ENCODE data around the gene FKBP3.
"Not testable (repeated sequence)": the region's sequence is repeated elsewhere in the genome, so short reads cannot be mapped to it uniquely, and the experiment has no call there.

The FKBP3 gene

DNA sequence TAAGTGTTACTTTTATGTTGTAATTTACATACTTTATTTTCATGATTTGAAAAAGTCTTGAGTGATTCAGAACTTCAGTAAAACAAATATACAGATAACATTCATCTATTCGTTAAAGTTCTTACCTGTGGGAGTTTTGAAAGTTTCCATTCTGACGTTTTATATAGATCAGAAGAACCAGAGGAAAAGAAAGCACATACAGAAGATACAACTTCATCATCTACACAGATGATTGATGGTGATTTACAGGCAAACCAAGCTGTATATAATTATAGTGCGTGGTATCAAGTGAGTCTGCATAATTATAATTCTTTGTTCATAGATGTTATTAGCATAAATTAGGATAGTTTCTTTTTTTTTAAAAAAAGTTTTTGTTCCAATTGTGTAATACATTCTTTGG is 20.0 kb downstream of the FKBP3 start:
- in situ Hi-C loops (cut with MboI; ENCODE audit: low sequenced_read_pairs): no loop called here

DNA sequence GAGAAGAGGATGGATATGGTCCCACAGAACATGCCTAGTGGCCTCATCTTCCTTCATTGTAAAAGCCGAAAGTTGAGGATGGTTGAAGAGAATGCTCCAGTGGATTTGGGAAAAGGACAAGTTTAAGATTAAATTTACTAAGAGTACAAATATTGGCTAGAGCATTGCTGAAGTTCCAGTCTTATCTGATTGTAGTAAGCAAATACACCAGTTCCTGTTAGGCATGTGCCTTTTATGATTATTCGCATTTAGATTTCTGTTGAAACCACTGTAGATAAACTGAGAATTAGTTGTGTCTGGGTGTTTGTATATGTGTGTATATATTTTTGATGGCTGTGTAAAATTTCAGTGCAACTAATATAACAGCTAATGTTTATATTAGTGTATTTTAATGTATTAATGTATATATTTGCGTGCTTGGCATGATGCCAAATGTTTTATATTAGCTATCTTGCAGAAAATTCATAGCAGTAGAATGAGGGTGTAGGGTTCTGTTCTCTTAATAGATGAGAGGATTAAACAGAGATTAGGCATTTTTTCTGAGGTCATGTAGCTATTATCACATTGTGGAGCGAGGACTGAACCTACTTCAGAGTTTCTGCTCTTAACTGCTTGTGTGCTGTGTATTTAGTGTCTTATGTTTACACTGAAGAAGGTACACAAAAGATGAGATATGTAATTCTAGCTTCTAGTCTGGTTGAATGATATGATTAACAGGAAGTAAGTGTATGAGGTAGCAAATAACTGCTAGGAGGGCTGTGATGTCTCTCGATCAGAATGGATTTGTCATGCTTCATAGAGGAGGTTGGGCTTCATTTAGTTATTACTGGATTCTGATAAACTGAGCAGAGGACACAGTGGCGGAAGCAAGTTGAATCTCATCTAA is 21.1 kb downstream of the FKBP3 start:
- in situ Hi-C loops (cut with MboI; ENCODE audit: low sequenced_read_pairs): no loop called here

DNA sequence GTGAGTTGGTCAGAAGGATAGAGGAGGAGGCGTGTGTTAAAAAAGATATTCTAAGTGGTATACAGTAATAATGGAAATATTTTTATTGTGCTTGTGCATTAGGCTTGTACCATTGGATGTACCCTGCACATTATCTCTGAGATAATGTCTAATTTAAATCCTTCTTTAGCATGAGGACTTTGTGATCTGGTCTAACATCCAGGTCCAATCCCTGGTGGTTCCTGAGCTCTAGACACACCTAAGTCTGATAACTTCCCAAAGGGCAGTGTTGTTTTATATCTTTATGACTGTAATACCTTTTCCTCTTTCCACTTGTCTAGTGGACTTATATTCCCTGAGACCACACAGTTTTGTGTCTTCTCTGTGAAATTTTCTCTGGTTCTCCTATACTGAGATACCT is 29.7 kb downstream of the FKBP3 start:
- in situ Hi-C loops (cut with MboI; ENCODE audit: low sequenced_read_pairs): no loop called here

DNA sequence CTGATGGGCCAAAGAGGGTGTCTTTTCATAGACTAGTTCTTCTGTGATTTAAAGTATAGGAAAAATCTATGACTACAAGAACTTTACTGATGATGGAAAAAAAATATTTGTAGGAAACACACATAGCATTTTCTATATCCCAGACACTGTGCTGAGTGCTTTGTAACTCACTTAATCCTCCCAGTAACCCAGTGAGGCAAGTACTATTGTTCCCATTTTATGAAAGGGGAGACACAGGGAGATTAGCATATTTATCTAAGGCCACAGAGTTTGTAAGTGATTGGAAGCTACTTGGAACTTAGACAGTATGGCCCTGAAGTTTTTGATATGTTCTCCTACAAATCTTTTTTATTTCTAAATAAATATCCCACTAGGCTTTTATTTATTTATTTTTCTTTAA is 30.5 kb downstream of the FKBP3 start:
- in situ Hi-C loops (cut with MboI; ENCODE audit: low sequenced_read_pairs): no loop called here

DNA sequence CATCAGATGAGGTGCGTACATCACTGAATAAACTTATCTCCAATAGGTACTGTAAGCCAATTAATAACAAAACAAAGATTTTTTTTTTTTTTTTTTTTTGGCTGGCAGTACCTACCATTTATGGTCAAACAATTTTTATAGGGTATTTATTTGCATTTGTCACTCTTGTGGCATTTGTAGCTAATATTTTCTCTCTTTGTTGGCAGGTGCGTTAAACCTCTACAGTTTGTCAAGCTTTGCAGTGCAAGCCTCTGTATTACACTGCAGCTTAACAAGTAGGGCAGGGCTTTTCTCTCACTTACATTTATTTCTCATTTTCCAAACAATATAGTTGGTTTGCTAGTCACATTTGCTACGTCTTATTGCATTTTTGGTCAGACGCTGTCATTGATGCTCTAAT is 38.1 kb downstream of the FKBP3 start:
- in situ Hi-C loops (cut with MboI; ENCODE audit: low sequenced_read_pairs): no loop called here

- in situ Hi-C loops (cut with MboI; ENCODE audit: low sequenced_read_pairs): no loop called here
These were observed 39.1 kb downstream of the FKBP3 start for GRCh38 chr14:45095143-45095542.

DNA sequence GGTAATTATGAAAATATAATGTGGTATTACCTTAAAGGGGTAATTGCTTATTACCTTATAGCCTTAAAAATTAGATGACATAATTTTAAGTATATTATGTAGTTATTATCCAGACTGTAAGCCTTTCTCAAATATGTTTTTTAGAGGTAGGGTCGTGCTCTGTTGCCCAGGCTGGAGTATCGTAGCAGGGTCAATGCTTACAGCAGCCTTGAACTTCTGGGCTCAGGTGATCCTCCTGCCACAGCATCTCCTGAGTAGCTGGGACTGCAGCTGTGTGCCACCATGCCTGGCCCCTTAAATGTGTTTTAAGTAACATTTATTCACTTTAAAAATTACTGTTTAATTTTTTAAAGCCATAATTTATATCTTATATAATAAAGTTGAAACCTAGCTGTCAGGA is 40.0 kb downstream of the FKBP3 start:
- in situ Hi-C loops (cut with MboI; ENCODE audit: low sequenced_read_pairs): no loop called here

- in situ Hi-C loops (cut with MboI; ENCODE audit: low sequenced_read_pairs): no loop called here
These were observed 42.6 kb downstream of the FKBP3 start for GRCh38 chr14:45091710-45092109.

DNA sequence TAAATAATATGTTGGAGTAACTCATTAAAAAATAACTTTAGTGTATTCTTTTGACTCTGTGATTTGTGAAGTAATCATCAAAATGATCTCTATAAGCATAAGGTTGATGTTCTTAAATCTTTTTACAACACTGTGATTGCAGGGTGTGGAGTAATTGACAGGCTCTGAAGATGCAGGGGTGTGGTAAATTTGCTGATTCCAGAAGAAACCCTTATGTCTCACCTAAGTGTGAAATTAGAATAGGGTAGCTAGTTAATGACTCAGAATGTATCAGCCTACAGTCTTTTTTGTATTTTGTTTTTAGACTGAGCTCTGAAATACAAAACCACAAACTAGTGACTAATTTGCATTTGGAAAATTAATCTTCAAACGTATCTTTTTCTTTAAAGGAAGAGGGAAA is 44.5 kb downstream of the FKBP3 start:
- in situ Hi-C loops (cut with MboI; ENCODE audit: low sequenced_read_pairs): no loop called here

DNA sequence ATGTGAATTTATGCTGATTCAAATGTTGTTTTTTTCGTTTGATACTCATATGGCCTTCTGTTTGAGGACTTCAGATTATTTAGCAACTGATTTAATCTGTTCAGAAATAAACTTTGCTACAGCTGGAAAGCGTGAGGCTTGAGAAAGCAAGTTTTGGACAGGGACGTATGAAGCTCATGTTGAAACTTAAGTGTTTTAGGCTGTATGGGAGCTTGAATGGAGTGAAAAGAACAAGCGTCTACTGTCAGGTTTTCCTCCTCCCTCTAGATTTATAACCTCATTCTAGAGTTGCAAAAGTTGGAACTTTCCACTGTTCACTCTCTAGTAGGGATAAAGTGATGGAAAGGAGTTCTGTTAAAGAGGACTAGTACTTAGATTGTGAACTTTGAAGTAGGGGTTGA is 49.3 kb downstream of the FKBP3 start:
- in situ Hi-C loops (cut with MboI; ENCODE audit: low sequenced_read_pairs): no loop called here

DNA sequence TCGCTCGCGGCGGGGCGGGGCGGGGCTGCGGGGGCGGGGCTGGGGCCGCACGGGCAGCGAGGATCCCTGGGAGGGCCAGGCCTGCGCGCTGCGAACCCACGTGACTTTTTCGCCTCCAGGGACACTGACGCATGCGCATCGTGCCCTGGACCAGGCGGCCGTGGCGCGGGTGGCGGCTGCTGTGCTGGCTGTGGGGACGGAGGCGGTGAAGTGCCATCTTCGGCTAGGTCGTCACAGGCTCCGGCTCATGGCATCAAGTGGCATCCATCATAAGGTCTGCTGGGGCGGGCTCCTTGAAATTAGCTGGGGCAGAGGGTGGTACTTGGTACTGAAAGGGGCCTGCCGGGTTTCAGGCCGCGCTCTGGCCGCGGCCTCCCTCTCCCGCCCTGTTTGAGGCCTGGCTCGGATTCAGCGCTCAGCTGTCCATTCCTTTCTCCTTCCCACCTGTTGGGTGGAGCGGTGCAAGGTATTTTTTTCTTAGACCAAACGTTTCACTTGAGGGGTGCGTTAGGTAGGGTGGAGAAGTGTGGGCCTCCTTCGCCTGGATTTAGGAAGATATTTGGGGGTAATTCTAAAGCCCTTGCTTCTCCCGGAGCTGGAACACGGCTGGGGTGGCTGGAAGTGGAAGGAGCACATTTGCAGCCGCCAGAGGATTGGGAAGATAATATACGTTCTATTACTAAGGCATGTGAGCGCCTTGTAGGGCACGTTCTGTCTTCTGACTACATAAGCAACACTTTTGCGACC is 50.1 kb downstream of the FKBP3 start, which contains the start of gene PRPF39:
PRPF39 (plus strand) TSS at position 141 of the 747 bp plus-strand sequence. CDS start 11,124 bp downstream, outside the sequence.
- in situ Hi-C loops (cut with MboI; ENCODE audit: low sequenced_read_pairs): no loop called here

- in situ Hi-C loops (cut with MboI; ENCODE audit: low sequenced_read_pairs): no loop called here
These were observed 50.7 kb downstream of the FKBP3 start for GRCh38 chr14:45083617-45083975.

DNA sequence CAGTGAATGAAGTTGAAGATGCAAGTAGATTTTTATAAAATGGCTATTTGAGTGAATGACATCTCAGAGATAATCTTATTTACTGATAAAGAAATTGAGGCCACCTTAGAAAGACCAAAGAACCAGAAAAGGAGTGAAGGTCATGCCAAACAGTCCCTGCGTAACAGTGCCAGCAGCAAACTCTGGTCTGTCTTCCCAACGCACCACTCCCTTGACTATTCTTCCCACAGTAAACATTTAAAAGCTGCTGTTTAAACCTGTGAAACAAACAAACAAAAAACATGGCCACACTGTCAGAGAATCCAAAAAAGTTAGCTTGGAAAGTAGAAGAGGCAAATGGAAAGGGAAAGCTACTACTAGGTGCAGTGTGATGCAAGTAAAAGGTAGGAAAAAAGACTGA is 51.9 kb downstream of the FKBP3 start:
- in situ Hi-C loops (cut with MboI; ENCODE audit: low sequenced_read_pairs): no loop called here

DNA sequence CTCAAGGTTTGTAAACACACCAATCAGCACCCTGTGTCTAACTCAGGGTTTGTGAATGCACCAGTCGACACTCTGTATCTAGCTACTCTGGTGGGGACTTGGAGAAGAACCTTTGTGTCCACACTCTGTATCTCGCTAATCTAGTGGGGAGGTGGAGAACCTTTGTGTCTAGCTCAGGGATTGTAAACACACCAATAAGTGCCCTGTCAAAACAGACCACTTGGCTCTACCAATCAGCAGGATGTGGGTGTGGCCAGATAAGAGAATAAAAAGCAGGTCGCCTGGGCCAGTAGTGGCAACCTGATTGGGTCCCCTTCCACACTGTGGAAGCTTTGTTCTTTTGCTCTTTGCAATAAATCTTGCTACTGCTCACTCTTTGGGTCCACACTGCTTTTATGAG is 53.2 kb downstream of the FKBP3 start:
- in situ Hi-C loops (cut with MboI; ENCODE audit: low sequenced_read_pairs): not testable (repeated sequence)

- in situ Hi-C loops (cut with MboI; ENCODE audit: low sequenced_read_pairs): not testable (repeated sequence)
These were observed 53.8 kb downstream of the FKBP3 start for GRCh38 chr14:45080416-45080968.

DNA sequence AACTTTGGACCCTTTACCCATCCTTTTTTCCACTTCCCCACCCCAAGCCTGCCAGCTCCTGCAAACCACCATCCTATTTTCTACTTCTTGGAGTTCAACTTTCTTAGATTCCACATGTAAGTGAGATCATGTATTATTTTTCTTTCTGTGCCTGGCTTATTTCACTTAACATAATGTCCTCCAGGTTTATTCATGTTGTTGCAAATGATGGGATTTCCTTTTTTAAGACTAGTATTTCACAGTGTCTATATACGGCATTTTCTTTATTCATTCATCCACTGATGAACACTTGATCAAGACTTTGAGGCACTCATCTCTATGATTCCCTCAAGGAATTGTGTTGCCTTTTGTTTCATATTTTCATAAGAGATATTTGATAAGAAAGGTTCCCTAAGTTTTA is 56.0 kb downstream of the FKBP3 start:
- in situ Hi-C loops (cut with MboI; ENCODE audit: low sequenced_read_pairs): no loop called here

- in situ Hi-C loops (cut with MboI; ENCODE audit: low sequenced_read_pairs): no loop called here
These were observed 60.9 kb downstream of the FKBP3 start for GRCh38 chr14:45073231-45073879.

GRCh38 chr14:45072126-45072525 is 62.2 kb downstream of the FKBP3 start:
- in situ Hi-C loops (cut with MboI; ENCODE audit: low sequenced_read_pairs): no loop called here

GRCh38 chr14:45070215-45070614 is 64.1 kb downstream of the FKBP3 start:
- in situ Hi-C loops (cut with MboI; ENCODE audit: low sequenced_read_pairs): no loop called here

DNA sequence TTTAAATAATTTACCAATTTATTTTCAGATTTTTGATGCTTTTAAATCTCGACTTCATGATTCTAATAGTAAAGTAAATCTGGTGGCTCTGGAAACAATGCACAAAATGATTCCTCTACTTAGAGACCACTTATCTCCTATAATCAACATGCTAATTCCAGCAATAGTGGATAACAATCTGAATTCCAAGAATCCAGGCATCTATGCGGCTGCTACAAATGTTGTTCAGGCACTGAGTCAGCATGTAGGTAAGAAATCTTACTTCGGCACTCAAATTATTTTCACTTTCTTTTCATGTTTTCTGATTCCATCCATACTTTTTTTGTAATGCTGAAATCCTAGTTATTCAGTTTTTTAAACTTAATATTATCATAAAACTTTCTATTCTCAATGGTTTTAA is 65.9 kb downstream of the FKBP3 start:
- in situ Hi-C loops (cut with MboI; ENCODE audit: low sequenced_read_pairs): no loop called here

GRCh38 chr14:45066667-45067066 is 67.6 kb downstream of the FKBP3 start:
- in situ Hi-C loops (cut with MboI; ENCODE audit: low sequenced_read_pairs): no loop called here

Data from HL-60/S4 treated with retinoic acid at 250 ng/mL for 4 days and 3 days (cell line).